GM21515 (cell line): ENCODE data around the gene MYL12B.

ENCODE experiments used
- ATAC-seq: cut with Tn5 transposase; IDR thresholded peaks from one replicate; pipeline ENCODE4 v1.9.1; 2021; ENCODE audit not compliant: unreplicated experiment

The MYL12B gene

DNA sequence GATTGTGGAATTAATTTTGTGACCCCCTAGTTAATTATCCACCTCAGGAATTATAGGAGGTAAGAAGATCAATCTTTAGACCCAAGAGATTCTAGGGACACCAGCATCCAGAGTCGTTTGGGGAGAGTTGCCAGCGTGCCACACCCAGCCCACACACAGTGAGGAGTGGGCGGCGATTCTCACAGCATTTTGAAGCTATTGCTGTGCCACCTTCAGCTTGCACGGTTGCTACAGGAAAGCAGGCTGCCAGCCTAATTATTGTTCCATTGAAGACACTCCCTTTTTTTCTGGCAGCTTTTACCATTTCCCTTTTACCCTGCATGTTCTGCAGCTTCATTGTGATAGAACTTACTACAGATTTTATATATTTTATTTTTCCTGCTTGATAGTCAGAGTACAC is 27.5 kb upstream of the MYL12B start:
- ATAC-seq, result no peak

DNA sequence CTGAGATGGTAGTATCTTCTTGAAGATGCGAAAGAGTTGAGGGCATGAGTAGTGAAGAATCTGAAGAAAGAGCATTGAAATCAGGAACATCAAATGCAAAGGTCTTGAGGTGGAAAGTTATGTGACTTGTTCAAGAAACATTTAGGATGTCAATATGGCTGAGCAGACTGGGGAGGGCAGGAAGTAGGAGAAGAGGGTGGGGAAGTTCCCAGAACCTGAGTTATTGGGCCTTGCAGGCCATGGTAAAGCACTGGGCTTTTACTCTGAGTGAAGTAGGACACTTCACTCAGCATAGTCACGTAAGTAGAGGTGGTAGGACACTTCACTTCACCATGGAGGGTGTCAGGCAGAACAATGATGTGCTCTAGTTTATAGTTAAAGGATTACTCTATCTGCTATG is 26.1 kb upstream of the MYL12B start:
- ATAC-seq, result no peak

DNA sequence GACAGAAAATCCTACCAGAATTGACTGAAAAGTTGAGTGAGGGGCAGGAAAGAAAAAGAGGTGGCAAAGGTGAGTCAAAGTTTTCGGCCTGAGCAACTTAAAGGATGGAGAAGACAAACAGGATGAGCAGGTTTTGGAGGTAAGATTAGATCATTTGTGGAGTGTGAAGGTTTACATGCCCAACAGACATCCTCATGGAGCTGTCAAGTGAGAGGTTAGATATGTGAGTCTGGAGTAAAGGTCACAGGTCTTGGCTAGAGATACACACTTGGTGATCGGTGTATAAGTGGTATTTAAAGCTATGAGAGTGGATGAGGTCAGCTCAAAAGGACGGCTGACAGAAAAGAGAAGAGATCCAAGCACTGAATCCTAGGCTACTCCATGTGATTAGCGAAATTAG is 25.5 kb upstream of the MYL12B start:
- ATAC-seq, result no peak

DNA sequence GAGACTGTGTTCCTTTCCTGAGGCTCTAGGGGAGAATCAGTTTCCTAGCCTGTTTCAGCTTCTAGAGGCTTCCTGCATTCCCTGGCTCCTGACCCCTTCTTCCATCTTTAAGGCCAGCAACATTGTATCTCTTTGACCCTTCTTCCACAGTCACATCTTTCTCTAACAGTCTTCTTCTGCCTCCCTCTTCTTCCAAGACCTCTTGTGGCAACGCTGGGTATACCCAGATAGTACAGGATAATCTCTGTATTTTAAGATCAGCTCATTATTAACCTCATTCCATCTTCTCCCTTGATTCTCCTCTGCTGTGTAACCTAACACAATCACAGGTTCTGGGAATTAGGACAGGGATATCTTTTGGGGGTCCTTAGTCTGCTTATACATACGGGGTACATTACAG is 23.2 kb upstream of the MYL12B start:
- ATAC-seq, result no peak

DNA sequence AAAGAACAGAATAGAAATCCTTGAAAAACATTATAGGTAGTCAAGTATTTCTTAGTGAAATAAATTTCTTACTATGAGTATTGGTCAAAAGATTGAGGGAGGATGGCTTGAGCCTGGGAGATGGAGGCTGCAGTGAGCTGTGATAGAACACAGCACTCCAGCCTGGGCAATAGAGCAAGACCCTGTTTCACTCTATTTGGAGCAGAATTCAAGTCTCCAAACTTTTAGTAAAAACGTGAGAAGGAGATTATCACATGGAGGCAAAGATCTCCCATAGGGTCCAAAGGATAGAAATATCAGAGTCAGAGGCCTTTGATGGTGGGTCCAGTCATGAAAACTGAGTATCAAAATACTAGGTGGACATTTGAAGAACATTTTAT is 16.8 kb upstream of the MYL12B start:
- no peak for ATAC-seq

DNA sequence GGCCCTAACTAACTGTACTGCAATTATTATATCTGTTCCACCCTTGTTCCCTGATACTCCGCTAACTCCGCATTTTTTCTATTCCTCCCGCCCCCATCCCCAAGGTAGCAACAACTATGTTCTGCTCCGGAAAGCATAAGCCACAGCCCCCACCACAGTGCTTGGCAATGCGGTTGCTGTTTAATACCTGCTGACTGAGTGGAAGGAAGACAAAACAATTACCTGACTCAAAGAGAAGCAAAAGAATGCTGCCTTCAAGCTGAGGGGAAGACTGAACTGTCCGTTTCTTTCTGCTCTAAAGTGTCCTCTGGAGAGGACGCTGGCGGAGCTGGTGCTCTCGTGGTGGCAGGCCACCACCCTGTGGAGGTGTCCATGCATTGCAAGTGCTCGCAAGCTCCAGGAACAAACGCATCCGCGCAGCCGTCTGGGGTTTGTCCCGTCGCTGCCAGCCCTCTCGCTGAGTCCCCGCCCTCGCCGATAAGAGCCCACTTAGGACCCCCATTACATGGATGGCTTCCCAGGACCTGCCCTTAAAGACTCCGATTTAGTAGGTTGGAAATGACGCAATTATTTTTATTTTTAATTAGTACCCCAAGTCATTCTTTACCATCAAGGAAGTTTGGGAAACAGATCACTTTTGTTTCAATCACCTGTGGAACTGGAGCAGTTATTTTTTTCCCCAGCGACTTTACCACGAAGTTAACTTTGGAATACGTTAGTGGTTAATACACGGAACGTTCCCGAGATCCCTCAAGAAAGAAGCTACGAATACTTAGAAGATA is 15.9 kb upstream of the MYL12B start:
- ATAC-seq, result peak; percentile 48

DNA sequence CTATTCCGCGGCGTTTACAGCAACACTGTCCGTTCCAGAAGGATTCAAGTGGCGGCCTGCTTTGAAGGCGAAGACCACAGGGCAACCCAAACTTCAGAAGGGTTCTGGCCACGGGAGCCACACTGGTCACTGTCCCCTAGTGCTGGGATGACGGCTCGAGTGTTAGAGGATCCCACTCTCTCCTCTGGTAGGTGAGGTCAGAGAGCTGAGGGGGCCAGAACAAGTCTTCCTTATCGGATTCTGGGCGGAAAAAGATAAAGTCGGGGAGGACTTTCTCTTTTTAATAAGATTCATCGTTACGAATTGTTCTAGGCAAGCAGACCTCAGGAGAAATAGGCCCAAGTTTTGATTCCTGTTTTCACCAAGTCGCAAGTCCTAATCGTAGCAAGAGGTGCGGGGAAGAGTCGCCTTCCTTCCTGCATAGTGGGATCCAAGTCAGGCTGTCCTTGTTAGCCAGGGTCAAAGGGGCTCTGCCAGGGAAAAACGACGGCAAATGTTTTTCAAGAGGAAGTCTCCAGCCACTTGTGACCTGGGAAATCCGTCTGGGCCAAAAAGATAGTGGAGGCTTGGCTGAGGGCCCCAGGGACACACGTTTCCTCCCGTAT is 15.2 kb upstream of the MYL12B start:
- ATAC-seq, result no peak

DNA sequence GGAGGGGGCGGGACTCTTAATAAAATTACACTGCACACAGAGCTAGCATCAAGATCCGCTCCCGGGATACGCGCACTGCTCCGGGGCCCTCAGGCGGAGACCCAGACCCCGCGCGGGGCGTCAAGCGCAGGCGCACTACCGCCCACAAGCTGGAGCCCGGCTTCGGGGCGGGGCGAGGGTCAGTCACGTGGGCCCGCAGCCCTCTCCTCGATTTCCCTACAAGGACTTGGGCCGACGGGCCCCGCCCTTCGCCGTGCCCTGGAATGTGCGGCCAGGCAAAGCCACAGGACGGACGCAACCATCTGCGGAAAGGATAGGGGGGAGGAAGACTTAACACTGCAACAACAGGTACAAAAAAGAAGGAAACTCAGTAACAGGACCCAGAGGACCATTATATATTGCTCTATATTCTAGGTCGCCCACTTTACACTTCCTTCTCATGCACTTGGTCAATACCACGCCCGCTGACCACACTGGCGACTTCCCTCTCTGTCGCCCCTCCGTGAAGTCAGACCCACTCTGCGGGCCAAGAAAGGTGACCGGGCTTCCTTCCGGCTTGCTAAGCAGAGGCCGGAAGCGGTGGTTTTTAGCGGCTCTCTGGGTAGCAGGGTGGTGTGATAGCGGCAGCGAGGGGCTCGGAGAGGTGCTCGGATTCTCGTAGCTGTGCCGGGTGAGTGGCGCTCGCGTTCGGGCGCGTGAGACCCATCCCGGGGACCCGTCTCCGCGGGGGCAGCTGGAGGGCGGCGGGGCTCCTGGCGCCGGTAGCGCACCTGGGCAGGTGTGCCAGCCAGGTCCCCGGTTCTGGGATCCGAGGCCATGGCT is 14.5 kb upstream of the MYL12B start, which contains the start of gene MYL12A:
Gene MYL12A (plus strand): TSS at position 562 of the 822 bp plus-strand sequence. CDS start 5,447 bp downstream, outside the sequence.
- ATAC-seq, result peak; percentile 81

DNA sequence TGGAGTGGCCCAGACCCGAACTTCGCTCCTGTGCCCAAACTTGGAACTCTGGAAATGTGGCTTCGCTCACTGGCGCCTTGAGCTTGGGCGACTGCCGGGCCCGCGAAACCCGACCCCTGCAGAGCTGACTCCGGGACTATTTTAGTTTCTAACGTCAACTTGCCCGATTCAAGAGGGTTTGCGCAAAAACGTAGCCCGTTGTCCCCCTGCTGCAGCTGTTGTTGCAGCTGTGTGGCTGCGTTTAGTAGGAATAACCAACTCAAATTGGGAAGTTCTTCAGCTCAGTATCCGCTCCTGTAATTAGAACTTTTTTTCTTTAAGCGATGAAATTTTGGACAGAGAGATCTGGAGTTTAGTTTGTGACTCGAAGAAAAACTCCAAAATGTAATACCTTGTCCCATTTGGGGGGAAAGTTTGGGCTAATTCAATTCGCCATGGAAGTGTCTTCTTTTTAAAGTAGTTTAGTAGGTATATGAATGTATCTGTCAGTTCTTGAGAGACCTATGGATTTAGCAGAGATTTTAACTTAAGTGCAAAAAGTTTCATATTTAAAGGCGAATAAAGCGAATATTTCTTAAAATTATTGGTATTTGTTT is 13.8 kb upstream of the MYL12B start:
- ATAC-seq, result no peak

DNA sequence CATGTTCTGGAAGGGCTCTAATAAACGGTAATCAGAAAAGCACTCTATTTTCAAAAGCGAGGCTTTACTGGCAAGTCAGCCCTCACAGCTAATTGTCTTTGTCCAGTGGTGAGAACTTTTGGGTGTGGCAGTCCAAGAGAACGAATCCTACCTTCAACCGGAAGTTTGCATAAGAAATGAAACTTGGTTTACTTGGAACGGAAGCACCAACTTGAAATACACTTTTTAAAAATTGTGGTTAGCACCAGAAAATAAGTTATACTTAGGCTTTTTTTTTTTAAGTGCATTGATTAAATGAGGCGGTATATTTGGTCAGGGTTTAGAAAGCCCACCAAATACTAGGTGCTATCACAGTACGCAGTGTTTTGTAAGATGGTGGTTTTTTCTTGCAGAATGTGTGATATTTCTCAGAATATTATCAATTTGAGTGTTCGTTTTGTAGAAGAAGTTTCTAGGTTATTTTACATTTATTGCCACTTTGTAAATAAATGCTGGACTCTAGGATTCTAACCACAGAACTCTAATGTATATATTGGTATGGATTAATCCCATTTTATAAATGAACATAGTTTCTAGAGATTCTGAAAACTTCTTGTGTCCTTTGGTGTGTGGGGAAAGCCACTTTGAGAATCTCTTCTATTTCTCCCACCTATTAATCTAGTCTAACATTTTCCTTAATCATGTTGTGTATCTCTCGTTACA is 13.1 kb upstream of the MYL12B start:
- ATAC-seq, result no peak

DNA sequence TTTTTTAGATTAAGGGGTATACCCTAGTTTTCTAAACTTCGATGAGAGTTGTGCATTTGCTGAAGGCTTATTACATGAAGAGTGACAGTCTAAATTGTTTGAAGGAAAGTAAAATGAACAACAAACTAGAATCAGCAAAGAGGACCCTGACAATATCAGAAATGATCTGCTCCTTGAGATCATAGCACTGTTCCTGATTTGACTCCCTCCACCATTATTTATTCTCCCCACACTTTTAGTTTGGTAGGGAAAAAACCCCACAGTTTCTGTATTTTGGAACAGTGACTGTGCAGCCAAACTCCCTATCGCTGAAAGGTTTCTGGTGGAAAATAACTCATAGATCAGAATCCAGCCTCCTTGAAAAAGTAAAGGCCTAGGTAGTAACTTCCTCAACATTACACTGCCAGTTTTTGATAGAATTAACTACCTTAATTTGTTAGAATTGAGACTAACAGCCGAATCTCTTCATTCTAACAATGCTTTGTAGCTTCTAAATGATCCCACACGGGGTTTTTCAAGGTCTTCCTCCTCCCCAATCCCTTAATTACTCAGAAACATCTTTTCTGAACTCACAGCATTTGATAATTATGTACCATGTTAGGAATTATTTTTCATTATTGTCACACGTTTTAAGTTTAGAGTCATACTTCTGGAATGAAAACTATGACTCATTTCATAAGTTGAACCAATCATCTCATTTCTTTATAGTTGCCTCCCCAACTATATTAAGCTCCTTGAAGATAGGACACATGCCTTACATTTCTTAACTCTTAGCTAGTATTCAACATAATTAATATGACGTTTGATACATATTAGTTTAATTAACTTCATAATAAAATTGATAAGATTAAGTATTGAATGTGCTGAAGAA is 11.5 kb upstream of the MYL12B start:
- ATAC-seq, result no peak

DNA sequence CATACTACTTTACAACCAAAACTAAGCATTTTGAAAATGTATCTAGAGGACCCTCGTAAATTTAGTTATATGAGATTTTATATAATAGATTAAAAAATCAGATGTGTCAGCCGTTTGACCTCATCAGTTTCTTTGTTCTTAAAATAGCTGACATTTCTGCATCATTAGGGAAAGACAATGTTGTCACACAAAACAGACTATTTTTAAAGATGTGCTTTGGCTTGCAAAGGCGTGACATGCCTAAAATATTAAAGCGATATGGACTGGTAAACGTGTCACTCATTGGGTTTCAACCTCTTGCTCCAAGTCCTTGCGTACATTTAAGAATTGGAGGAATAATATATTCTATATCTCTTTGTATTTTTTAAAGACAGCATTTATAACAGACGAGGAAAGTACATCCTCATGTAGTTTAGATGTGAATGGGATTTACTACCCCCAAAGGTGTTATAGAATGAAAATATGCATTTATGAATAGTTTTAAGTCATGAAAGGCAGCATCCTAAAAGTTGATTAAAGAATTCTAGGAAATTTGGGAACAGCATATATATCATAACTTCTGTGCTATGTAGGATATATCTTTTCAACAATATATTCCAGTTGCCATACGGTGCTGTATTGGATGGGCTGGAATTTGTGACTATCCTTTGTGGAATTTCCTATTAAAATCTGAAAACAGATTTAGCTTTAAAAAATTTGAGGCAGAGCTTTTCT is 10.5 kb upstream of the MYL12B start:
- no peak for ATAC-seq

DNA sequence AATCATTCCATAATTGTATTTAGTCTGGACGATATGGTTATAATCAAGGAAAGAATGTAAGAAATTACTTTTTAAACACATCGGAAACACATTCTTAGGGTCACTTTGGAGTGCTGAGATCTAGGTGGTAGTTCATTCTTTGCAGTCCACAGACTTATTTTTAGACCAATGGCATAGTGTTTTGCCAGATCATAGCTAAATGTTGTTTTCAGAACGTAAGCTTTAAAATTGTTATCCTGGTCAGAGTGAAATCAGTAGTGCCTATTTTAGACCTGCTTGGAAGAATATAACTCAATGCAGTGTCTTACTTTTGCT is 10.0 kb upstream of the MYL12B start:
- ATAC-seq, result no peak

DNA sequence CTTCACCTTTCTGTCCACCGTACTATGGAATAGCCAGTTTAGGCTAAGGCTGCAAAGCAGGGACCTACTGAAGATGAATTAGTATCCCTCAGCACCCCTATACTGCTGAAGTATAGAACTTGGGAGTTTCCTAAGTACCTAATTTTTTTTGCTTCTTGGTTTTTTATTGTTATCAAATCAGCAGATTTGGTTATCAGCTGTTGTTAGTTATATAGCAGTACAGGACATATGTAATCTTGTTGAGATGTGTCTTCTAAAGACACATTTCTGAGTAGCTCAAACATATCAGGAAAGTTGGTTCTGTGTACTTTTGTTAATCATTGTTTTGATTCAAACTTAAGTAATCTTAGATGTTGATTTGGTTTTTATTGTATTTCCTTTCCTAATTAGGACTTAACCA is 9.1 kb upstream of the MYL12B start:
- no peak for ATAC-seq

DNA sequence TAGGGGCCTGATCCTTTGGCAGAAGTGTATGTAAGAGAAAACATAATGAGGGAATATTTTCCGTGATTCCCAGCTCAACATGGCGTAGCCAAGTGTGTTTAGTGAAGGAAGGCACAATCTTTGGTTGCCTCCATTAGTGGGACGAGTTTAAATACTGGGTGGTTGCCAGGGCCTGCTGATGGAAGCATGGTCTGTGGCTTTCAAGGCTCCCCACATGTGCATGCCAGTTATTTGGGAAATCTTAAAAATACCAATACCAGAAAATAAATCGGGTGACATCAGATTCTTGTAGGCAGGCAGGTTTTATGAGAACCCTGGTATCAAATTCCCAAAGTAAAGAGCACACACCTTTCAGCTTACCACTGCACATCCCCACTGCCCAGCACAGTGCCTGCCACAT is 7.2 kb upstream of the MYL12B start:
- ATAC-seq, result no peak

DNA sequence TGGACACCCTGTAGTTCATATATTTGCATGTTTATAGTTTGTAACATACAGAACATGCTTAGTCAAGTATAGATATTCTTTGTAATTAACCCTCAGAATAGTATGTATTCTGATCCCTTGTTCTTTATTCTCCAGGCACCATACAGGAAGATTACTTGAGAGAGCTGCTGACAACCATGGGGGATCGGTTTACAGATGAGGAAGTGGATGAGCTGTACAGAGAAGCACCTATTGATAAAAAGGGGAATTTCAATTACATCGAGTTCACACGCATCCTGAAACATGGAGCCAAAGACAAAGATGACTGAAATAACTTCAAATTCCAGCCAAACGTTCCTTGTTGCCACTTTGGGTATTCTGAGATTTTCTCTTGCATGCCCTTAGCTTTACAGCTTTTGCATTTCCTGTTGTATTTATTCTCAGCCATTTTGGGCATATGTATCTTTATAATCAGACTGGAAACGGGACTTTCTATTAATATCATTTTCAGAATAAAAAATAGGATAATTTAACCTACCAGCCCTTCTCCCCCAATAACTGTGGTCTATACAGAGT is 6.2 kb upstream of the MYL12B start:
- no peak for ATAC-seq

DNA sequence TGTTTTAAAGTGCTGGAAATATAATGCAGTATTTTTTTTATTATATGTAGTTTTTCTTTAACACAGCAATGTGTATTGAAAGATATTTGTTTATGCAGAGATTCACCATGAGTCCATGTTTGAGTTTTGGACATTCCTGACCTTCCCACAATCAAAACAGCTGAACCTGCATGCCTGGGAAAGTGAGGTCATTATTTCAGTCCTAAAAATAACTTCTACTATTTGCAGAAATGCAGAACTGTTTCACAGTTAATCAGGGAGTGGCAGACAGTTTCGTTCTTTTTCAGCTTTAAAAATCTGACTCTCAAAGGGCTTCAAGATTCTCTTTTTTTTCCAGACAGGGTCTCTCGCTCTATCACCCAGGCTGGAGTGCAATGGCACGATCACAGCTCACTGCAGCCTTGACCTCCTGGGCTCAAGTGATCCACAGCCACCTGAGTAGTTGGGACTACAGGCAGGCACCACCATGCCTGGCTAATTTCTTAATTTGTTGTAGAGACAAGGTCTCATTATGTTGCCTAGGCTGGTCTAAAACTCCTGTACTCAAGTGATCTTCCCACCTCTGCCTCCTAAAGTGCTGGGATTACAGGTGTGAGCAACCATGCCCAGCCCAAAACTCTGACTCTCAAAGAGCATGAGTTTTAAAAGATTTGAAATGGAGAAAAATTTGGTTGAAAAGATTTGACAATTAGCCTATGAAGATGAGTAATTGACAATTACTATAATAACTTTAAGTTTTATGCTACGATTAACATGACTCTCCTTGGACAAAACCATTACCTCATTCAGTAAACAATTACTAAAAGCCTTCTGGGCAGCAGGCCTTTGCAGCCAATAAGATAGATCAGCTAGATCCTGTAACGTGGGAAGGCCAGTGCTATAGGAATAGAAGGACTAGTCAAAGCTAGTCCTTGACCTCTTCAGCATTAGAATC is 5.0 kb upstream of the MYL12B start:
- no peak for ATAC-seq

DNA sequence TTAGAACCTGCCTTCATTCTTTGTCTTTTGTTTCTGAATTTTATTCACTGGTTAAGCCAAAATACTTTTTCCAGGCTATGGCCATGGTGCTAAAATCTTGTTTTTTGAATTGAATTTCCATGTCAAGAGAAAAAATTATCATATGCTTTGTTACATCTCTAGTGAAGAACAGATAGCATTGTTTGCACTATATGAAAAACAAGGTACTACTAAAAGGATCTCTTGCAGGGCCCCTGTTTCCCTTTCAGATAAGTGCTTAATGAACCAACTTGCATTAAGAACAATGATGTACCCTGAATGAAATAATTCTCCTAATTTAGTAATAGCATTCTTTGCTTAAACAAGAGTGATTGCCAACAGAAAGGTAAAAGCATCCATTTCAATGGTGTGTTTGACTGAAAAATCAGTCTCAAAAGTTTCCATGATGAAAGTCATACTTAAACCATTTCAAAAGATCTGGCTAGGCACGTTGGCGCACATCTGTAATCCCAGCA is 4.3 kb upstream of the MYL12B start:
- ATAC-seq, result no peak
